Karpas-422 (cell line): ENCODE data around the gene ITPR3. TPM values are rescaled to one million over a fixed set of nuclear protein-coding genes. Genes with fewer than 3 reads are reported as not detected.
"Not testable (repeated sequence)": the region's sequence is repeated elsewhere in the genome, so short reads cannot be mapped to it uniquely, and the experiment has no call there.

ENCODE experiments used
- DNase-seq: peaks from one replicate; pipeline ENCODE4 v3.0.0-alpha.2; 2015
- H2AFZ ChIP-seq: fragments of 200-600 bp; sonication (generic); 2 replicates; pipeline ENCODE4 v1.6.1; 2014; ENCODE audit warnings: antibody characterized with exemption, low read length, mixed read lengths
- H3K27ac ChIP-seq: fragments of 200-600 bp; sonication (generic); 2 replicates; pipeline ENCODE4 v1.5.1; 2014; ENCODE audit warnings: mild to moderate bottlenecking, low read length, moderate library complexity
- H3K27me3 ChIP-seq: fragments of 200-600 bp; sonication (generic); 2 replicates; pipeline ENCODE4 v1.6.1; 2014; ENCODE audit warnings: low read length, mixed read lengths
- H3K36me3 ChIP-seq: fragments of 200-600 bp; sonication (generic); 2 replicates; pipeline ENCODE4 v1.6.1; 2014; ENCODE audit warnings: low read length, mixed read lengths; ENCODE audit not compliant: insufficient read depth
- H3K4me1 ChIP-seq: fragments of 200-600 bp; sonication (generic); 2 replicates; pipeline ENCODE4 v1.6.1; 2014; ENCODE audit warnings: mild to moderate bottlenecking, low read length, mixed read lengths
- H3K4me2 ChIP-seq: fragments of 200-600 bp; sonication (generic); 2 replicates; pipeline ENCODE4 v1.6.1; 2014; ENCODE audit warnings: low read length, low read depth, mild to moderate bottlenecking; ENCODE audit not compliant: poor library complexity, severe bottlenecking
- H3K4me3 ChIP-seq: fragments of 200-600 bp; sonication (generic); 2 replicates; pipeline ENCODE4 v1.5.1; 2014; ENCODE audit warnings: mild to moderate bottlenecking, antibody characterized with exemption, low read length, mixed read lengths
- H3K79me2 ChIP-seq: fragments of 200-600 bp; sonication (generic); 2 replicates; pipeline ENCODE4 v1.6.1; 2014; ENCODE audit warnings: mild to moderate bottlenecking, low read length, mixed read lengths
- H3K9ac ChIP-seq: fragments of 200-600 bp; sonication (generic); 2 replicates; pipeline ENCODE4 v1.6.0; 2014; ENCODE audit warnings: low read length
- H3K9me2 ChIP-seq: fragments of 200-600 bp; sonication (generic), shearing (Covaris generic); replicated peaks from 2 replicates; pipeline ENCODE4 v1.6.0; 2014; ENCODE audit warnings: mild to moderate bottlenecking, low read length, moderate library complexity; ENCODE audit not compliant: insufficient read depth
- H3K9me3 ChIP-seq: fragments of 300-700, 200-600 bp; sonication (generic); 2 replicates; pipeline ENCODE4 v1.6.1; 2014; ENCODE audit warnings: low read length, mixed read lengths
- H4K20me1 ChIP-seq: fragments of 200-600 bp; sonication (generic); 2 replicates; pipeline ENCODE4 v1.6.1; 2014; ENCODE audit warnings: mild to moderate bottlenecking, antibody characterized with exemption, low read length, low read depth; ENCODE audit not compliant: insufficient read depth
- total RNA-seq: library from RNA; depleted of rRNA; stranded (reverse); fragments of >200 nt; shearing (Covaris generic); gene quantifications from 2 replicates; pipeline ENCODE4 v1.2.3, GENCODE V29; 2014; ENCODE audit warnings: low replicate concordance

ITPR3 gene
- total RNA-seq, 1 experiment from 2014 or later, result 3.9 TPM

GRCh38 chr6:33623895-33624381, 2.8 kb downstream of the ITPR3 start:
- peaks cover 36% of the 10 kb centered on the region for H4K20me1 ChIP-seq
- no peak overlapping the region for H3K4me3 ChIP-seq
- peak overlapping the region; percentile 30 for H3K4me2 ChIP-seq

GRCh38 chr6:33624856-33625255, 3.7 kb downstream of the ITPR3 start:
- peaks cover 36% of the 10 kb centered on the region for H4K20me1 ChIP-seq
- no peak overlapping the region for H3K27ac ChIP-seq
- no peaks in the 10 kb centered on the region for H3K79me2 ChIP-seq
- no peak for DNase-seq
- no peaks in the 10 kb centered on the region for H3K27me3 ChIP-seq
- no peak overlapping the region for H2AFZ ChIP-seq
- H3K9me2 ChIP-seq, result no peaks in the 10 kb centered on the region
- H3K4me3 ChIP-seq, result no peak overlapping the region
- no peaks in the 10 kb centered on the region for H3K9me3 ChIP-seq
- no peak overlapping the region for H3K9ac ChIP-seq
- no peak overlapping the region for H3K4me2 ChIP-seq
- no peaks in the 10 kb centered on the region for H3K36me3 ChIP-seq
- H3K4me1 ChIP-seq, result peaks cover 67% of the 10 kb centered on the region

More at GRCh38 chr6:33623895-33624381, 2.8 kb downstream of the ITPR3 start:
- H3K79me2 ChIP-seq, result no peaks in the 10 kb centered on the region
- H3K36me3 ChIP-seq, result no peaks in the 10 kb centered on the region
- DNase-seq, result peak; percentile 45
- H3K9me3 ChIP-seq, result no peaks in the 10 kb centered on the region
- H3K9me2 ChIP-seq, result no peaks in the 10 kb centered on the region
- H2AFZ ChIP-seq, result no peak overlapping the region
- H3K27me3 ChIP-seq, result no peaks in the 10 kb centered on the region
- no peak overlapping the region for H3K27ac ChIP-seq
- peaks cover 64% of the 10 kb centered on the region for H3K4me1 ChIP-seq
- H3K9ac ChIP-seq, result no peak overlapping the region

- H3K79me2 ChIP-seq, result no peaks in the 10 kb centered on the region
- no peak overlapping the region for H3K4me3 ChIP-seq
- H3K36me3 ChIP-seq, result no peaks in the 10 kb centered on the region
- H3K27me3 ChIP-seq, result no peaks in the 10 kb centered on the region
- H3K4me1 ChIP-seq, result peaks cover 40% of the 10 kb centered on the region
- no peak overlapping the region for H3K9ac ChIP-seq
- H3K9me2 ChIP-seq, result no peaks in the 10 kb centered on the region
- H3K9me3 ChIP-seq, result no peaks in the 10 kb centered on the region
- H3K4me2 ChIP-seq, result peak overlapping the region; percentile 36
- H4K20me1 ChIP-seq, result peaks cover 36% of the 10 kb centered on the region
- H3K27ac ChIP-seq, result no peak overlapping the region
- no peak overlapping the region for H2AFZ ChIP-seq
- no peak for DNase-seq
These were observed 6.8 kb downstream of the ITPR3 start for GRCh38 chr6:33627876-33628275.

GRCh38 chr6:33628401-33628964, 7.4 kb downstream of the ITPR3 start:
- no peak overlapping the region for H3K27ac ChIP-seq

GRCh38 chr6:33630014-33630413, 8.9 kb downstream of the ITPR3 start:
- H3K79me2 ChIP-seq, result no peaks in the 10 kb centered on the region

More at GRCh38 chr6:33628401-33628964, 7.4 kb downstream of the ITPR3 start:
- Histone ChIP-seq H3K9me3 (no peaks in the 10 kb centered on the region), H4K20me1 (peaks cover 37% of the 10 kb centered on the region), H3K4me3 (peak overlapping the region; percentile 9; the same call in 1 of the 2 replicates), H3K27me3 (no peaks in the 10 kb centered on the region), H3K9me2 (no peaks in the 10 kb centered on the region), H3K79me2 (no peaks in the 10 kb centered on the region), H3K4me1 (peaks cover 40% of the 10 kb centered on the region), H3K36me3 (no peaks in the 10 kb centered on the region), H3K4me2 (peak overlapping the region; percentile 36), H2AFZ (no peak overlapping the region), H3K9ac (no peak overlapping the region)
- DNase-seq, result peak; percentile 52

GRCh38 chr6:33631521-33631920, 10.4 kb downstream of the ITPR3 start:
- H3K4me2 ChIP-seq, DNase-seq, H3K9me2 ChIP-seq, H3K27me3 ChIP-seq, H3K9ac ChIP-seq, H3K36me3 ChIP-seq, H3K4me3 ChIP-seq, H3K79me2 ChIP-seq, H3K9me3 ChIP-seq, H2AFZ ChIP-seq, H3K27ac ChIP-seq: not testable (repeated sequence)
- Histone ChIP-seq H4K20me1 (peaks cover 37% of the 10 kb centered on the region), H3K4me1 (peaks cover 32% of the 10 kb centered on the region)

More at GRCh38 chr6:33630014-33630413, 8.9 kb downstream of the ITPR3 start:
- Histone ChIP-seq H3K9me2 (no peaks in the 10 kb centered on the region), H3K4me3 (no peak overlapping the region), H3K27ac (no peak overlapping the region), H4K20me1 (peaks cover 34% of the 10 kb centered on the region), H2AFZ (no peak overlapping the region), H3K36me3 (no peaks in the 10 kb centered on the region), H3K27me3 (no peaks in the 10 kb centered on the region), H3K4me2 (no peak overlapping the region), H3K4me1 (peaks cover 32% of the 10 kb centered on the region), H3K9me3 (no peaks in the 10 kb centered on the region), H3K9ac (no peak overlapping the region)
- DNase-seq, result no peak

GRCh38 chr6:33631971-33632557, 10.9 kb downstream of the ITPR3 start:
- peaks cover 39% of the 10 kb centered on the region for H4K20me1 ChIP-seq
- no peak overlapping the region for H3K4me2 ChIP-seq
- H3K27ac ChIP-seq, result no peak overlapping the region
- no peak for DNase-seq
- H3K79me2 ChIP-seq, result no peaks in the 10 kb centered on the region
- peaks cover 32% of the 10 kb centered on the region for H3K4me1 ChIP-seq
- H3K4me3 ChIP-seq, result no peak overlapping the region
- H3K27me3 ChIP-seq, result no peaks in the 10 kb centered on the region
- no peaks in the 10 kb centered on the region for H3K9me2 ChIP-seq
- H3K36me3 ChIP-seq, result no peaks in the 10 kb centered on the region
- no peak overlapping the region for H2AFZ ChIP-seq
- no peak overlapping the region for H3K9ac ChIP-seq
- H3K9me3 ChIP-seq, result no peaks in the 10 kb centered on the region

GRCh38 chr6:33632558-33633039, 11.5 kb downstream of the ITPR3 start:
- Histone ChIP-seq H4K20me1 (peaks cover 35% of the 10 kb centered on the region), H2AFZ (no peak overlapping the region), H3K79me2 (no peaks in the 10 kb centered on the region), H3K4me2 (peak overlapping the region; percentile 60), H3K27ac (no peak overlapping the region), H3K4me3 (no peak overlapping the region), H3K9ac (no peak overlapping the region), H3K36me3 (no peaks in the 10 kb centered on the region), H3K27me3 (no peaks in the 10 kb centered on the region), H3K4me1 (peaks cover 27% of the 10 kb centered on the region), H3K9me2 (no peaks in the 10 kb centered on the region), H3K9me3 (no peaks in the 10 kb centered on the region)
- peak; percentile 80 for DNase-seq
